GM19025 (cell line): Measurements from ENCODE around the gene SLC37A1.
"Not testable (repeated sequence)": the region's sequence is repeated elsewhere in the genome, so short reads cannot be mapped to it uniquely, and the experiment has no call there.

Experiments used
- ATAC-seq: cut with Tn5 transposase; IDR thresholded peaks from one replicate; pipeline ENCODE4 v1.9.1; 2021; ENCODE audit warnings: mild to moderate bottlenecking, low read depth, moderate library complexity; ENCODE audit not compliant: unreplicated experiment

The SLC37A1 gene

DNA sequence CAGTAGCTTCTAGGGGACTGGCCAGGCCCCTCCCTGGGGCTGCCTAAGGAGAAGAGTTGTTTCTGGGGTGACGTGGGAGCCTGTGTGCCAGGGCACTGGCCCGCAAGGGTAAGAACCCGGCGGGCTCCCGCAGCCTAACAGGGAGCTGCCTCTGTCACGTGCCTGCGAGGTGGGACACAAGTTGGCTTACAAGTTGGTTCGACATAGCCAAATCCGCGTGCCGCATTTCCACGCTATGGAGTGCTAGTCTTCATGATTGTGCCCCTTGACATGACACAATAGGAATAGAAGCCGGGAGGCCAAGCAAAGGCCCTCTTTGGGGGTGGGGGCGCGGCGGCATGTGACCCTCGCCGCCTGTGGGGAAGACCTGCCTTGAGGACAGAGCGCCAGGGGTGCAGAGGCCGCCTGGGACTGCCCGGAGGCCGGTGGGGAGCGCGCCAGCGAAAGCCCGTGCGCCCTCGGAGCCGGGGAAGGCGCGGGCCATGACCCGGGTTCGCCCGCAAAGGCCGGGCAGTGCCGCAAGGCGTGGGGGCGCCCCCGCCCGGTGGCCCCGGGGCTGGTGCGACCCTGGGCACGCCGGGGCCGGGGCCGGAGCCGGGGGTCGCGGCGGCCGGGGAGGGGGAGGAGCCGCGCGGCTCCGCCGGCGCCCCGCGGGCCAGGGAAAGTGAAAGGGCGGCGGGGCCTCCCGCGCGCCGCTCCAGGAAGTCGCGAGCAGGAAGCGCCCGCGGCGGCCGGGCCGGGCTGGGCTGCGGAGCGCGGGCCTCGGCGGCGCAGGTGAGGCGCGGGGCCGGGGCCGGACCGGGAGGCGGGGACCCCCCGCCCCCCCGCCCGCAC lies at the start of gene SLC37A1:
Gene SLC37A1 (plus strand): TSS at position 702 of the 834 bp plus-strand sequence. CDS start 4,603 bp downstream, outside the sequence.
- ATAC-seq = peak; percentile 50

DNA sequence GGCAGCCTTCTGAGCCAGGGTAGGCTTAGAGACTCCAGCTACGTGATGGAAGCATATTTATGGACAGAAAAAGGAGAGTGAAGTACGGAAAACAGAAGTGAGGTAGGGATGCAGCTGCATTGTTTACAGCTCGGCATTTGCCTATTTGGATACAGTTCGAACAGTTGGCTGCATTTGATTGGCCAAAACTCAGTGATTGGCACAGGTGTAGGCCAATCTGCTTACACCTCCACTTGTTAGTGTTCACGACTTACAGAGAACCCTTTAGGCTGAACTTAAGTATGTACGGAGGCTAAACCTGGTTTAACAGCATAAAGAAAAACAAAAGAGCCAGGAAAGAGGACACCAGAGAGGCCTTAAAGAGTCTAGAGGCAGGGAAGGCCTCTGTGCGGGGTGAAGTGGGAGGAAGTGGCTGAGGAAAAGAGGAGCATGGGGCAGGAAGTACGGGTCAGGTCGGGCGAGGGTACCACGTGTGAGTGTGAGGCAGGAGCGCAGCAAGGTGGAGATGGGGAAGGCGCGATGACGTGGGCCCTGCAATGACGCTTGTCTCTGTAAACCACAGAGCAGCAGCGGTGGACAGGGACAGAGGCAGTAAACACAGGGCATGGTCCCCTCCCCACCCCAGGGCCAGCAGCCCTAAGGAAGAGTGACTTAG lies 49.7 kb upstream of the SLC37A1 start:
- no peak for ATAC-seq

DNA sequence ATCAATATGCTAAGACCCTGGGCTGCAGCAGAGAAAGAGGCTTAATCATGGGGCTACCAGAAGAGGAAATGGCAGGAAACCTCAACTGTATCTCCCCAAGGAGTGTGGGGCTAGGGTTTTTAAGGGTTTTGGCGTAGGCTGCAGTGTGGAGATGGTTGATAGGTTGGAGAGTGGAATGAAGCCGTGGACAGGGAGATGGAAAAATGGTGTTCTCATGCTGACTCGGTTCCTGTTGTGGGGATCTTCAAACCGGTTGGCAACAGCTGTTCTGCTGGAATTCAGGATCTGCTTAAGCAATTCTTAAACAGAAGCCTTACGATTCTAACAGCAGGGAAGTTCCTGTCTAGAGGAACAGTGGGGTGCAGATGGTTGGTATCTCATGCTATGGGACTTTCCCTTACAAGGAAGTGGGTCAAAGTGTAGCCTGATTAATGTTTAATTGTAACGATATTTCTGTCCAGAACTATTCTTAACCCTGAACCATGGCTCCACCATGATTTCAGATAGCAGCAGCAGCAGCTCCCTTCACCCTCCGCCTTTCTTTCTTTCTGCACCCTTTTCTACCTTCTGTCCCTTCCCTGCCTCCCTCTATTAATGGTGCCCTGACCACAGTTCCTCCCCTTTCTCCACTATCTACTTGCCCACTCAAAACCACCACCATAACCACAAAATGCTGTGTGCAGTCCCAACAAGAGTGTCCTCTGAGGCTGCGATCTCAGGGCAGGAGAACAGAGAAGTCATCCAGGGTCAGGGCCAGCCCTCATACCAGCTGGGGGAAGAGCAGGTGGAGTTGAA lies 48.4 kb upstream of the SLC37A1 start:
- ATAC-seq = peak; percentile 40

DNA sequence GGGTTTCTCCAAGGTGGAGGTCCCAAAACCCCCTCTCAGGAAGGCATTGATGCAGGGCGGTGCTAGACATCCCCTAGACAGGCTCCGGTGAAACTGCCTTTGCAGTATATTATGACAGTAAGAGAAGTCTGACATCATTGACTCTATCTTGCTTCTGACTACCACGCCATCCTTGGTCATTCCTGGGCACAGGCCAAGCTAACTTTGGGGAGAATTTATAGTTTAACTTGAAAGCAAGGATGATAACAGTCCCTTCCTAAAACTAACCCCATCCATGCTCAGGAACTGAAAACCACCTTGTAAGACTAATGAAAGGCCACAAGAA lies 47.9 kb upstream of the SLC37A1 start:
- no peak for ATAC-seq

DNA sequence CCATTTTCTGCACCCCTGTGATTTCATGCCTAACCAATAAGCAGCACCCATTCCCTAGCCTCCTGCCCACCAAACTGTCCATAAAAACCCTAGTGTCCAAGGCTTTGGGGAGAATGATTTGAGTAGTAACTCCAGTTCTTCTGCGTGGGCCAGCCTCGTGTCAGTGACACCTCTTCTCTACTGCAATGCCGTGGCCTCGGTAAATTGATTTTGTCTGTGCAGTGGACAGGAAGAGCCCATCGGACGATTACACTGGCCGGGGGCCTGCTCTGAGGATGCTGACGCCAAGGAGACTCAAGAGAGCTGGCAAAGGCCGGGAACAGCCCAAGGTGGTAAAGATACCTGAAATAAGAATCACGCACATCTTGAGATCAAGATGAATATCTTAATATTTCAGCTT lies 47.0 kb upstream of the SLC37A1 start:
- ATAC-seq = no peak

DNA sequence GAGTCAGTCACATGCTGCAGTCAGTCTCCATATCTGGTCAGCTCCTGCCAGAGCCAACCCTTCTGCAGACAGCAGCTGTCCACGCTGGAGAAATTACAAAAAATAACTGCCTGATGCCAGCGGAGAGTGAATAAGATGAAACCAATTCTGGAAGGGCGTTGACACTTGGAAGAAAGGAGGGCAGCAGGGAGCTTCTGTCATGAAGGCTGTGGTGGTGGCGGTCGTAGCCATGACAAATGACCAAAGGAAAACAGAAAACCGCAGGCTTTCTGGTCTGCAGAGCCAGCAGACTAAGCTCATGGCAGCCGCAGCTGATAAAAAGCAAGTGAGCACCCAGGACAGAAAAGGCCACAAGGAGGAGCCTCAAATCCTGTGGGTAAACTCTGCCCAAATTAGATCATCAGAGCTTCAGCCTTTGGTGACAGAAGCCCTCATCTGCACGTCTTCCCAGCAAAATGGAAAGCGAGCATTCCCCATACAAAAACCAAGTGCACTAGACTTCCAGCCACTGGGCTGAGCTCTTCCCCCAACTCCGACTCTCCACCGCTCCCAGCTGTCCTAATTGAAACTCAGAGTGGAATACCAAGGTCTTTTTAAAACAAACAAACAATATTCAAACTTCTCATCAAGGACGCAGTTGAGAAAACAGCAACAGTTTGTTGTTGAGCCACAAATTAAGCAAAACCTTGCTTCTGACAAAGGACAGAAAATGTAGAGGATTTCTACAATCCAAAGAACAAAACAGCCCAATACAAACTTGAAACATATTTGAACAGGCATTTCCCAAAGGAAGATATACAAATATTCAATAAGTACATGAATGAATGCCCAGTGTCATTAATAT lies 46.3 kb upstream of the SLC37A1 start:
- no peak for ATAC-seq

DNA sequence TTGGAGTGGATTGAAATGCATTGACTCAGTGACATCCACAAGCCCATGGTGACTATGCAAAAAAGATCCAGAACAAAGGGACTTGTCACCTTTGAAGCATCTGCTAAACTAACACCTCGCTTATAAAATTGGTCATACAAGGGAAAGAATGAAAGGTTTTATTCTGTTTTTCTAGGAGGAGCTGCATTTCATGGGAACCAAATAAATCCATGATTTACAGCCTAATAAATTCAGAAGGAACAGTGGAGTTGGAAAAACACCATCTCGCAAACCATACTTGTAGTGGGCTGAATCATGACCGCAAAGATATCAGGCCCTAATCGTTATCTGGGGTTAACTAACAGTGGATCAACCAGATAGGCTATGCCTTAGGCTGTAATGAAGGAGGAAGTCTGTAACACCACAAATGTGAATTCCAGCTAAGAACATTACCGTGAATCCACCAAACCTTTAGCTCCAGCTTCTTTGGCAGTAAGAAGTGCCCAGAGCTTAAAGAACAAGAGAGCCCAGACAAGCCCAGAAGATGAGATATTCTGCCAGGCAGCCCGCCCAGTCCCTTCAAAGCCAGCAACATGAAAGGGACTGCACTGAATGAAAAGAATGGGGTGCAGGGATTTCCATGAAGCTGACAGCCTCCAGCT lies 45.0 kb upstream of the SLC37A1 start:
- ATAC-seq = no peak

DNA sequence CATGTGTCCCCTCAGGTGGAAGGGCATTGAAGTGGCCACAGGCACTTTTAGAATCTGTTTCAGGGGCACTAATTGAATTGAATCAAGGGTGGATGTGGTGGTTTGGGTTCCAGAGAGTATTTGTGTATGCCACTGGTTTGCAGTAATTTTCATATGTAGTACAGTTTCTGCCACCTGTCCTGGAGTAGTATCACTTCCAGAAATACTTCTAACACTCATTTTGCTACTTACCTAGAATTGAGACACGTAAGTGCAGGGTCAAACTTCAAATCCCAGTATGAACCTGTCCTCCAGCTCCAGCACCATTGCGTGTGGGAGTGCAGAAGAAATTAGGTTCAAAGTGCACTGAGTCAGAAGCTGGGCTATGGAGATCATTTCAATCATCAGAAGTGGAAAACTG lies 44.4 kb upstream of the SLC37A1 start:
- ATAC-seq = no peak

DNA sequence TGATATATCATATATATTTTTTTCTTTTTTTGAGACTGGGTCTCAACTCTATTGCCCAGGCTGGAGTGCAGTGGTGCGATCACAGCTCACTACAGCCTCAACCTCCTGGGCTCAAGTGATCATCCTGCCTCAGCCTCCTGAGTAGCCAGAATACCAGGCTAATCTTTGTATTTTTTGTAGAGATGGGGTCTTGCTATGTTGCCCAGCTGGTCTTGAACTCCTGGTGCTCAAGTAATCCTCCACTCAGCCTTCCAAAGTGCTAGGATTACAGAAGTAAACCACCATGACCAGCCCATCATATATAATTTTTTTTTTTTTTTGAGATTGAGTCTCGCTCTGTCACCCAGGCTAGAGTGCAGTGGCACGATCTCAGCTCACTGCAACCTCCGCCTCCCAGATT lies 43.9 kb upstream of the SLC37A1 start:
- ATAC-seq = not testable (repeated sequence)

DNA sequence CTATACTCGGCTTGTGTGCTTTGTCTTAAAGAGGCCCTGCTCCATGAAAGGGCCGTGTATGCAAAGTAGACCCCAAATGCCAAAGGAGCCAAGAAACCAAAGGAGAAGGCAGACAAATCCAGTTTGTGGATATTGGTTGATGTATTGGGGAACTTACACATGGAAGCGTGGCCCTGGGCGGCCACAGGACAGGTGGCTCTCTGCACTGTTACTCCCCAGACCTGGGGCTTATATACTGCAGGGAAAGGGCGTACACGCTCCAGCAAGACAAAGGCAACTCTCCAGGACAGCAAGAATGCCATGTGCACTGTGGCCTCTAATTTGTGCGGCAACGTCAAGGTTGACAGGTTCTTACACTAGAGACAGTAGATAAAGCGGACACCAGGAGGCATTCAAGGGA lies 42.4 kb upstream of the SLC37A1 start:
- no peak for ATAC-seq

DNA sequence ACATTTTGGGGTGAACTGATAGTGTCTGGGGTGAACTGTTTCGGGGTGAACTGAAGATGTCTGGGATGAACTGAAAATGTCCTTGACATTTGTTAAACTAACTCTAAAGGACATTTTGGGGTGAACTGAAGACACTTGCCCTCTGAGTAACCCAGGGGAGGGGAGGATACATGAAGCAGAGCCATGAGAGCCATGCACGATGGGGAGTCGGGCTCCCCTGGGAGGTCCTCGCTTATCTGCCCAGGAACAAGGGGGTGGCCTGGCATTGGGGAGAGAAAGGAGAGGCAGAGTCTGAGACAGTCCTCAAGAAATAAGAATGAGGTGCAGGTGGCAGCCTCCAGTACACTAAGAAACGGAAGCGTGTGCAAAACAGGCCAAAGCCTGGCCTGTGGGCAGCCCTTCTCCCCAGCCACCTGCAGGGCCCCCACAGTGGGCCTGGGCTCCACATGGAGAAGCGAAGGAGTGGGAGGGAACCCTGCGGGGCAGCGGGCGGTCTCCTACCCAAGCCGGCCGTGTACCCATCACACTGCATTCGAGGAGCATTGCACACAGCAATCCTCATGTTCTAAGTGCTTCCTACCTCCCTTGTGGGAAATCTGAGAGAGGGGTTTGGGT lies 41.8 kb upstream of the SLC37A1 start:
- no peak for ATAC-seq

DNA sequence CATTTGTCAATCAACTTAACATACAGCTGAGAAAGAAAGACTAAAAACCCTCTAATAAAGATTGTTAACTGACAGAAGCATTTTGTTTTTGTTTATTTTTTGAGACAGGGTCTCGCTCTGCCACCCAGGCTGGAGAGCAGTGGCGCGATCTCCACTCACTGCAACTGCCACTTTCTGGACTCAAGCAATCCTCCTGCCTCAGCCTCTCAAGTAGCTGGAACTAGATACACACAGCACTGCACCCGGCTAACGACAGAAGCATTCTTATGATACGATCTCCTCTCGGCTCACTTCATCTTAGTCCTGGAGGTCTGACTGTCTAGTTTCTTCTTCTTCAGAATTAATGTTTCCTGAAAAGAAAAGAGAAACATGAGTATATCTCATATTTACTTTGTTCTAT lies 41.1 kb upstream of the SLC37A1 start:
- no peak for ATAC-seq

DNA sequence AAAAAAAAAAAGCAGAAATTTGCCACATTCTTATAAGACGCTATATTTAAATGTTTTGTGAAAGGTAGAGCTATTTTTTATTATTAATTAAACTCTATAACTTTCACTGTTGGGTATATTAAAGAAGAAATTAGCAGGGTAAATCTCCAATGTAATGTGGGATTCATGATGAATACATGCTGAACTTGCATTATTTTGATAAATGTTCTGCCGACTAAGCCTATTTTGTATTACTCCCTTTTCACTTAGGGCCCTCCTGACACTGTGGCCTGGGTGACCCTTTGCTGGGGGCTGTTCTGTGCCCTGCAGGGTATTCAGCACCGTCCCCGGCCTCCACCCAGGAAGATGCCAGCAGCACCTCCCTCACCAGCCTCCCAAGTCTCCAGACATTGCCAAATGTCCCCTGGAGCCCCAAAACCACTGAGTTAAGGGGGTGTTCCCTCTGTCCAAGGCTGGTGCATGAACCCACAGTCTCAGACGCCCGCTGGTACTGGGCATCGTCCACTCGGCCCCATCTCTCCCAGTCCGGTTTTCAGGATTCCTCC lies 40.1 kb upstream of the SLC37A1 start:
- no peak for ATAC-seq

DNA sequence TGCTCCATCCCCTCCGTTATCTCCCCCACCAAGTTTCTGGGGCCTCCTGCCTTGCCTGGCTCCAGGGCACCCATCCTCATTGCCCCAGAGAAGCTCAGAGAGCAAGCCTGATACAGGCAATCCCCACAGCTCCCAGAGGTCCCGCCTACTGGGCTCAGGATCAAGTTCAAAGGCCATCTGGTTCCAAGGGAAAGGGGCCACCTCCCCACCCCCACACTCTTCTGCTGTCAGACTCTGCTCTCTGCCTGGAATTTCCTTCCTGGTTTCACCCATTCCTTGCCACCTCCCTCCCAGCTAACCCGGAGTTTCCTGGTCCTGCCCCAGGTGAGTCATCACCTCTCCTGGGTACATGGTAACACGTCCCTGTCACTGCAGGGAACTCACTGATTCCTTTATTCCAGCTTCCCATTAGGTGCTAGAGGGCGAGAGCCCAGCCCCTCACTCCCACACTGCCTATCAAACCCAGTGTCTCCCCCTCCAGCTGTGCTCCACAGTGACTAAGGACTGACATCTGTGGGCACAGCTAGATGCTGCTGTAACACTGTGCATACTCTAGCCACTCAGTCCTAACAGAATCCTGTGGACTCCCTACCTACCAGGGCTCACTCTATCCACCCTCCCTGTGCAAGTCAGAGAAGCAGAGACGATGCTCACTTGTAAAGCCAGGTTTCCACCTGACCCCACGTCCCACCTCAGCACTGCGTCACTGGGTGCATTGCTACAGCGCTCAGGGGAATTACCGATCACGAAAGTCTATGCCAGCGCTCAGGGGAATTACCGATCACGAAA lies 39.4 kb upstream of the SLC37A1 start:
- ATAC-seq = peak; percentile 58

DNA sequence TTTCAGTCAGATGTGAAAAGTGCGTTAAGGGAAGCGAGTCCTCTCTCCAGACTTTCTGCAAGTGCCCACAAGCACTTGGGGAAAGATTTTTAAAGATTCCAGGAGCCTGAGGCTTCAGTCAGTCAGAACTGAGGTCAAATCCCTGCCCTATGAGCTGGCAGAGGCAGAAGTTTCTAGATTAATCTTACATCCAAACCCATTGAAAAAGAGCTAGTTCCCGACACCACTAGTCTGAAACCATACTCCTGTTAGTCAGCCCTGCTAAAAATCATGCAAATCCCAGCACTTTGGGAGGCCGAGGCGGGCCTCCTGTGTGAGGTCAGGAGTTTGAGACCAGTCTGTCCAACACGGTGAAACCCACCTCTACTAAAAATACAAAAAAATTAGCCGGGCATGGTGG lies 38.6 kb upstream of the SLC37A1 start:
- no peak for ATAC-seq

DNA sequence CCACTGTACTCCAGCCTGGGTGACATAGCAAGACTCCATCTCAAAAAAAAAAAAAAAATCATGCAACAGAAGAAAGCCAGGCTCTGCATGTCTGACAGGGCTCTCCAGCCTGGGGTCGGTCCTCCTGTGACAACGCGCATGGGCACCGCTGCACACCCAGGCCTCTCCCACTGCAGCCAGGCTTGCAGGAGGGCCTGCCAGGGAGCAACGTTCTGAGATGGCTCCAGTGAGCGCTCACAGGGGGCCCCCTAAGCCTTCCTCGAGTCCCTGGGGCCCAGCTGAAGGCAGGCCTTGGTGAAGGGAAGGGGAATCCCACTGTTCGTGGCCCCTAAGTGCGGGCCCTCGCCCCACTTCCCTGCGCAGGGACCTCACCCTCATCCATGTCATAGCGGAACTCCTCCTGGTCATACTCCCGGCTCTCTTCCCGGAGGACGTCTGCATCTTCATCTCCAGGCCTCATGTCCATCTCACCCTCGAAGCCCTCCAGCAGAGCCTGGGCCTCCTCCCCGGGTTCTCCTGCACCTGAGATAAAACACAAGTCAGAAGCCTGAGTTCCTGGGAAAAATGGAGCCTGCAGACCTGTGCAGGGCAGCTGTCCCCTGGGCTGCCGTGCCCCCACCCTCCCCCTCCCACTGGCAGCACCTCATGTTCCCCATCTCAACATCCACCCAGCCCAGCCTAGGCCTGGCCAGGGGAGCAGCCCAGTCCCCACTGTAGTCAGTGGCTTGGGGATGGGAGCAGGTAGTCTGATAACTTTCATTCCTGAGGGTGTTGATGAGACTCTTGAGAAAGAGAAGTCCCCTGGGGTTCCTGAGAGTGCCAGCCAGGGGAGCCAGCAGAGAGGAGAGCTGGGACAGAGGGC lies 37.9 kb upstream of the SLC37A1 start:
- no peak for ATAC-seq
